ENCODE results near the gene HOXD1.

Gene HOXD1
- 0 to 0.35 (median 0) reads per million in 3 donors for total RNA-seq

DNA sequence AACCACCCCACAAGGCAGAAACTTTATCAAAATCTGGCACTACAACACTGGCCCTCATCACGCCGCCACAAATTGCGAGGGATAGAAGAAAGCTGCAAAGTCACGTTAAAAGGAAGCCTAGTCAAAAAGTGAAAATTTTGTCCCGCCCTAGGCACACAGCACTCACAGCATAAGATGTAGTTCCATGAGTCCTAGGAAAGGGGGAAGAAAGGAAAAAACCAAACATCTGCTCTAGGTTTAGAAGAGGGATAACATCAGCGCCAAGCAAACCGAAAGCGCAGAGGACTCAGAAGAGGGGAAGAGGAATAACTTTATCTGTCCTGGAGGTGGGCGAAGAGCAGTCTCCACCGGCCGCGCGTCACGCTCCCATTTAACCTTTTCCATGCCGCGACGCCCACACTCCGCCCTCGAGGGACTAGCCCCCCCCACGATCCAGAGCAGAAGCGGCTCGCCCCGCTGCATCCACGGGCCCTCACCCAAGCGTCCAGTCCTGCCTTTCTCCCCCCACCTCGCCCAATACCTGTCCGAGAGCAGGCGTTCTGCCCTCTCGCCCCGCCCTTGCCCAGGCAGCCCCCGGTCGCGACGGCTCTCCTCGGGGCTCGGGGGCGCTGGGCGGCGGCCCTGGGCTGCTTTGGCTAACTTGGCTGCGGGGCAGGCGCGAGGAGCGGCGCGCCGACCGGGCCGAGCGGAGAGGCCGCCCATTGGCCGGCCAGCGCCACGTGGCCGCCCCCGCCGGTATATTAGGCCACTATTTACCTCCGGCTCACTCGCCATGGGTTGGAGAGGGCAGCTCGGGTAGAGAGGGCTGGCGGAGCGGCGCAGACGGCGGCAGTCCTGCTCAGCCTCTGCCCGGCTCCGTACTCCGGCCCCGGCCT, at the start of gene HOXD1:
Gene HOXD1 (plus strand): TSS at position 770 of the 875 bp plus-strand sequence. CDS start 134 bp downstream, outside the sequence.
- Histone ChIP-seq H3K9me3 (ENCODE audit: control insufficient read depth, low read length) (no peaks in the 10 kb centered on the region), H3K36me3 (ENCODE audit: control insufficient read depth, insufficient read depth, low read length) (no peaks in the 10 kb centered on the region), H3K4me1 (ENCODE audit: control insufficient read depth, insufficient read depth, low read length, poor library complexity, severe bottlenecking) (peaks cover 14% of the 10 kb centered on the region), H3K4me3 (ENCODE audit: insufficient read depth, low read depth, low read length, poor library complexity, severe bottlenecking) (peak within 1 kb of the TSS; percentile 48), H3K27me3 (replicated peaks; ENCODE audit: control insufficient read depth, insufficient read depth, low read length, poor library complexity, severe bottlenecking) (peaks cover 50% of the 10 kb centered on the region), H3K27ac (ENCODE audit: insufficient read depth, low read length, poor library complexity, severe bottlenecking) (no peak within 1 kb of the TSS)
- DNase-seq: no peak

DNA sequence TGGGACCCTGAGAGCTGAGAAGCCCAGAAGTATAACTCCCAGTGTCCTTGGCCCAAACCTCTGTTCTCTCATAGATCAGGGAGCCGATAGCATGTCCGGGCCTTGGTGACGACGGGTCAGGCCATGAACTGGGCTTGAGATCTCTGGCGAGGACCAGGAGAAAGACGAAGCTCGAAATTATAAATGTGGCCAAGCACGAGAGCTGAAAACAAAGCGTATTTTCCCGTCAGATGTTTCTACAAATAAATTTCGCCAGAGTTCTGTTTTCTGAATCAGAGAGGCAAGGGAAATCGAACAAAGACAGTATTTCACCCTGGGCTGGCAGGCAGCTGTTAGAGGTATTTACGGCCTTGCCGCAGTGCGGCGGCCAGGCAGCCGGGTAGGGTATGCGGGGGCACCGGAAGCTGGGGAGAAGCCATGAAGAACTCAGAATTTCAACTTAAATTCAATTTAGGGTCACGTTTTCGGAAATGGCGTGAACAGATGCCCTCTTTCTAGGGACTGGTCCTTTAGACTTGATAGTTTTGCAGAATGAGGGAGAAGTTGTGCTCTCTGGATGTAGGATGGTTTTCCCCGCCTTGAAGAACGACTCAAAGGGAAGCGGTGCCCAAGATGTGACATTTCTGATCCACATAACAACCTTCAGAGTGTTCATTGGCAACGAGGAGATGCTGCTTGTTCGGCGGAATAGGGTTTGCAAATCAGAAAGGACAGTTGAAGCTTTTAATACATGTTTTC, 49.4 kb upstream of the HOXD1 start:
- no peak overlapping the region for H3K27ac ChIP-seq (ENCODE audit: insufficient read depth, low read length, poor library complexity, severe bottlenecking)
- DNase-seq: no peak
- H3K4me1 ChIP-seq (ENCODE audit: control insufficient read depth, insufficient read depth, low read length, poor library complexity, severe bottlenecking): peaks cover 9% of the 10 kb centered on the region
- no peak overlapping the region for H3K4me3 ChIP-seq (ENCODE audit: insufficient read depth, low read depth, low read length, poor library complexity, severe bottlenecking)
- peaks cover 80% of the 10 kb centered on the region for H3K27me3 ChIP-seq (replicated peaks; ENCODE audit: control insufficient read depth, insufficient read depth, low read length, poor library complexity, severe bottlenecking)
- H3K36me3 ChIP-seq (ENCODE audit: control insufficient read depth, insufficient read depth, low read length): no peaks in the 10 kb centered on the region
- no peaks in the 10 kb centered on the region for H3K9me3 ChIP-seq (ENCODE audit: control insufficient read depth, low read length)

DNA sequence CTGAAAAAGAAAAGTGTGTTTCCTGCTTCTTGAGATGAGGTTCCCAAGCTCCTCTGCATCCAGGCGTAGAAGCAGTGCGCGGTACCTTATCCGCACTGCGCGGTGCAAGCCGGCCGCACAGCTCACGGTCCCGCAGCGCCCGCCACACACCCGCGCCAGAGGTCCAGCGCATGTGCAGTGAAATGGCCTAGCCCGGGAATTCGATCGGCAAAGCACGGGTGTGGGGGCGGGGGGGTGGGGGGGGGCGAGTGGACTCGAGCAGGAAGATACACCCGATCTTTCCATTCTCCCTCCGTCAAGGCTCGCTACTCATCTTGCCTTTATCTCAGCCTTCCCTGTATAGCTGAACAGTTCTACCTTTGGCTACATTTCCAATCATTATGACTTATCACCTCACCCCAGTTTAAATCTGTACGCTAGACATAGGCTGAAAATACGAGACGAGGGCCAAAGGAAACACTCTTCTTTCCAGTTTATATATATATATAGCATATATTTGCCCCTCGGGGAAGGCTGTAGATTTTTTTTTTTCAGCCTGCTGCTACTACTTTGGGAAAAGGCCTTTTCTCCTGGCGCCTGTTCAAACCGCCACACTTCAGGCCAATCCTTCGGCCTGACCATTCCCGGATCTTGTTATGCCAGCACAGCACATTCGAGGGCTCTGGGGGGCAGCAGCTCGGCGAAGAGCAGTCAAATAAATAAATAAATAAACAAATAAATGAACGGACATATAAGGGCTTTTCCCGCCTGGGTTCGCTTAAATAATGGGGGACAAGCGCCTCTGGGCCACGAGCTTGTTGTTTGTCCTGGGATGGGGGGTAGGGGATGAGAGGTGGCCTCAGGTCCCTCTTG, 48.6 kb upstream of the HOXD1 start:
- peaks cover 72% of the 10 kb centered on the region for H3K27me3 ChIP-seq (replicated peaks; ENCODE audit: control insufficient read depth, insufficient read depth, low read length, poor library complexity, severe bottlenecking)
- H3K4me3 ChIP-seq (ENCODE audit: insufficient read depth, low read depth, low read length, poor library complexity, severe bottlenecking): no peak overlapping the region
- no peaks in the 10 kb centered on the region for H3K36me3 ChIP-seq (ENCODE audit: control insufficient read depth, insufficient read depth, low read length)
- no peak for DNase-seq
- no peak overlapping the region for H3K27ac ChIP-seq (ENCODE audit: insufficient read depth, low read length, poor library complexity, severe bottlenecking)
- H3K4me1 ChIP-seq (ENCODE audit: control insufficient read depth, insufficient read depth, low read length, poor library complexity, severe bottlenecking): peaks cover 9% of the 10 kb centered on the region
- no peaks in the 10 kb centered on the region for H3K9me3 ChIP-seq (ENCODE audit: control insufficient read depth, low read length)

DNA sequence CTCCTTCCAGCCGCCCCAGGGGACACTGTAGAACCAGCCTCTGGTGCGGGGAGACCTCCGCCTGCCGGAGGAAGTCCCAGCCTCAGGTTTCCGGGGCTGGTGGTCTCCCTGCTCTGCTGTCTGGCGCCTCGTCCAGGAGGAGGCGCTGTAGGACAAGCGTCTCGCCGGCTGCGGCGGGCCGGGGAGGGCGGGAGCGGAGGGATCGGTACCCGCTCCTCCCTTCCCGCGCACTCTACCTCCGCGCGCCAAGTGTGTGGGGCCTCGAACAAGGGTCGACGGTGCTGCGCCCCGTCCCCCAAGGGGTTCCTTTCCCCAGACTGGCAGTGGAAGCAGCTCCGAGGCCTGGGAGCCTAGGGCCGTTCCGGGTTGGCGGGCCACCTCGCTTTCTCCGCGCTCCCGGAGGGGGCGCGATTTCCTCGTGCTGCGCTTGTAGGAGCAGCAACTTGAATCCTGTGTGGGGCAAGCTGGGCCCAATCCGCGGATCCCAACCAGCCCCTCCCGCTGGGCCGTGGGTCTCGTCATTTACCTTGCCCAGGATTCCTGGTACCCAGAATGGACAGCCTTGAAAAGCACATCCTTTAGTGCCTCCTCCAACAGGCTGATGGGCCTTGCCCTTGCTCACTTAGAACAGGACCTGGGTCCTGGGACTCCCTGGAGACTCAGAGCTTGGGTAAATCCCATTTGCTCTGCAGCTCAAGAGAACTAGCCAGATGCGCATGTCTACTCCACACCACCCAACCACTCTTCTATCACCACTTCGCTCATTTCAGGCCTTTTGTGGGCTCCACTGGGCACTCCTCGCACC, 47.8 kb upstream of the HOXD1 start:
- Histone ChIP-seq H3K36me3 (ENCODE audit: control insufficient read depth, insufficient read depth, low read length) (no peaks in the 10 kb centered on the region), H3K4me3 (ENCODE audit: insufficient read depth, low read depth, low read length, poor library complexity, severe bottlenecking) (no peak overlapping the region), H3K9me3 (ENCODE audit: control insufficient read depth, low read length) (no peaks in the 10 kb centered on the region), H3K27ac (ENCODE audit: insufficient read depth, low read length, poor library complexity, severe bottlenecking) (no peak overlapping the region), H3K27me3 (replicated peaks; ENCODE audit: control insufficient read depth, insufficient read depth, low read length, poor library complexity, severe bottlenecking) (peaks cover 72% of the 10 kb centered on the region), H3K4me1 (ENCODE audit: control insufficient read depth, insufficient read depth, low read length, poor library complexity, severe bottlenecking) (peaks cover 9% of the 10 kb centered on the region)
- peak; percentile 15 to 36 (median 22) for DNase-seq

DNA sequence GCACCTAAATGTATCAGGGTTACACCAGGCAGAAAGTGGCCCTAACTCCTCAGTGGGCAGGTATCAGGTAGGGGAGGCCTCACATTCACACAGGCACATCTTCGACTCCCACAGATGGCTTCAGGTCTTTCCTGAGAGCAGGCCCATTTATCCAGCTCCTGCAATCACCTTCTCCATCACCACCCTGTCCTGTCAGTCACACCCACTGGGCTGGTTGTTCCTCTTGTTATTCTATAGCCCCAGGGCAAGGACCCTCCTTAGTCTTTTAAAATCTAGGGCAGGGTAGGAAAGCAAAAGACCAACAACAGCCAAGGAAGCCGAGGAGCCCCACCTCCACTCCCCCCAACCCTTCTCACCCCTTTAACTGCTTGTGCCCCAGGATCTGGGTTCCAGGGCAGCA, 46.2 kb upstream of the HOXD1 start:
- Histone ChIP-seq H3K4me3 (ENCODE audit: insufficient read depth, low read depth, low read length, poor library complexity, severe bottlenecking) (no peak overlapping the region), H3K4me1 (ENCODE audit: control insufficient read depth, insufficient read depth, low read length, poor library complexity, severe bottlenecking) (no peaks in the 10 kb centered on the region), H3K27ac (ENCODE audit: insufficient read depth, low read length, poor library complexity, severe bottlenecking) (no peak overlapping the region), H3K9me3 (ENCODE audit: control insufficient read depth, low read length) (no peaks in the 10 kb centered on the region), H3K27me3 (replicated peaks; ENCODE audit: control insufficient read depth, insufficient read depth, low read length, poor library complexity, severe bottlenecking) (peaks cover 71% of the 10 kb centered on the region), H3K36me3 (ENCODE audit: control insufficient read depth, insufficient read depth, low read length) (no peaks in the 10 kb centered on the region)
- DNase-seq: no peak

DNA sequence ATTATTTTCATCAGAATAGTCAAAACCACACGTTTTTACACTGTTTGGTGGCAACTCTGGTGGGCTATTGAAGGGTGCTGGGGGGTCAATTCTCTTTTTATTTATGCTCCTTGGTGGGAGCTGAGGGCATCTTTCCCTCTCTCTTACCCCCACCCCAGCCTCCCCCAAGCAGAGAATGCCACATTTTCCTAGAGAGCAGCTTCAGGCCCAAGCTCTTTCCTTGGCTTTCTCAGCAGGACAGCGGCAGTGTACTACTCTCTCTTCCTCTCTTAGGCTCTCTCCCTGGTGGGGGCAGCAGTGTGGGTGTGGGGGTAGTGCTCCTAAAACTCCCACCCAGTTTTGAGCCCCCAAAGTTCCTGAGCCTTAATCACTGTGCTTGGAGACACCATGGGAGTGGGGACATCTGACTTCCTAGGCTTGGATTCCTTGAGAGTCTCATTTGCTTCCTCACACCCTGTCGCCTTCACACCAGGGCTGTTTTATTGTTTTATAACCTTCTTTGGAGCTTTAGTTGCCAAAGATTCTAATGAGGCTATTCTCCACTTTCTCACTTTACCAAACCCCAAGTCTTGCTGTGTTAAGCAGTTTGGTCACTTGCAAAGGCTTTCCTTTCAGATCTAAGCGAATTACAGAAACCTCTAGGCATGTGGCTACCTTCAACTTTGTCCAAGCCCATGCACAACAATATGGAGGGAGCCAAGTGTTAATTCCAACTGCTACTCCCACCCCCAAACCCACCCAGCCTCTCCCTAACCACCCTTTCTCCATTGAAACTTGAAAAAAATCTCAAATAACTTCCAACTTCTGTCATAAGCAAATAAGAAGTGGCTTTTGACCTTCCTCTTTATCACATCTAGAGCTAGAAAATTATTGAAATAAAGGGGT, 43.1 kb upstream of the HOXD1 start:
- Histone ChIP-seq H3K4me3 (ENCODE audit: insufficient read depth, low read depth, low read length, poor library complexity, severe bottlenecking) (no peak overlapping the region), H3K9me3 (ENCODE audit: control insufficient read depth, low read length) (no peaks in the 10 kb centered on the region), H3K36me3 (ENCODE audit: control insufficient read depth, insufficient read depth, low read length) (no peaks in the 10 kb centered on the region), H3K27ac (ENCODE audit: insufficient read depth, low read length, poor library complexity, severe bottlenecking) (no peak overlapping the region), H3K27me3 (replicated peaks; ENCODE audit: control insufficient read depth, insufficient read depth, low read length, poor library complexity, severe bottlenecking) (peaks cover 61% of the 10 kb centered on the region), H3K4me1 (ENCODE audit: control insufficient read depth, insufficient read depth, low read length, poor library complexity, severe bottlenecking) (no peaks in the 10 kb centered on the region)
- no peak for DNase-seq

DNA sequence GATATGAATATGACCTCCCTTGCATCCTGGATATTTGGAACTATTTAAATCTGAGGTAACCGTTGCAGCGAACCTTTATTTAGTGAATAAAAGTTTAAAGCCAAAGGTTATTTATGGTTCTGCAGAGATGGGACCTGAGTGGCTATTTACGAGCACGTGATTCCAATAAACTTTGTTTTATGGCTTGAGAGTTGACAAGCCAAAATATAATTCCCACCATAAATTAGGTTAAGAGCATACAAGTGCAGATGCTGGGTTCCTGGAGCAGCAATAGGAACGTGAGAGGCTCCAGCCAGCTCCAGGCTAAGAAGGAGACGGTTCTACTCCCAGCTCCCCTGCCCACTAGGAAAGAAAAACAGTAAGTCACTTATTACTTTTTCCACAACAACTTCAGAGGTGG, 42.4 kb upstream of the HOXD1 start:
- Histone ChIP-seq H3K27me3 (replicated peaks; ENCODE audit: control insufficient read depth, insufficient read depth, low read length, poor library complexity, severe bottlenecking) (peaks cover 61% of the 10 kb centered on the region), H3K9me3 (ENCODE audit: control insufficient read depth, low read length) (no peaks in the 10 kb centered on the region), H3K4me1 (ENCODE audit: control insufficient read depth, insufficient read depth, low read length, poor library complexity, severe bottlenecking) (no peaks in the 10 kb centered on the region), H3K36me3 (ENCODE audit: control insufficient read depth, insufficient read depth, low read length) (no peaks in the 10 kb centered on the region), H3K4me3 (ENCODE audit: insufficient read depth, low read depth, low read length, poor library complexity, severe bottlenecking) (no peak overlapping the region), H3K27ac (ENCODE audit: insufficient read depth, low read length, poor library complexity, severe bottlenecking) (no peak overlapping the region)
- no peak for DNase-seq

DNA sequence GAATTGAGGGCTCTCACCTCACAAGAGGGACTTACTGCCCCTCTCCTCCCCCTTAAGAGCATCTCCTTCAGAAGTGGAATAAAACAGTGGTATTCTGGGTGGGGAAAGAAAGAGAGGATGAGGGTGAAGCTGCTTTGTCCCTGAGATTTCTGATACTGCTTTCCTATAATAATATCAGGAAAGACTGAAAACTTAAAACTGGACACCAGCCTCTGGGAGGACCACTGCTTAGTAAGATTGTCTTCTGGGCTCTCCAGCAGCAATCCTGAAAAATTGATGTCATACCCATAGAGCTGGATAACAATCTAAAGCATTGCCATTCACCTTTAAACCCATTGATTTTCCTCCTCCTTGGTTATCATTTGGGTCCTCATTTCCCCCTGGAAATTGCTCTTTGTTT, 41.8 kb upstream of the HOXD1 start:
- no peaks in the 10 kb centered on the region for H3K4me1 ChIP-seq (ENCODE audit: control insufficient read depth, insufficient read depth, low read length, poor library complexity, severe bottlenecking)
- no peak overlapping the region for H3K27ac ChIP-seq (ENCODE audit: insufficient read depth, low read length, poor library complexity, severe bottlenecking)
- H3K27me3 ChIP-seq (replicated peaks; ENCODE audit: control insufficient read depth, insufficient read depth, low read length, poor library complexity, severe bottlenecking): peaks cover 61% of the 10 kb centered on the region
- DNase-seq: no peak
- no peaks in the 10 kb centered on the region for H3K36me3 ChIP-seq (ENCODE audit: control insufficient read depth, insufficient read depth, low read length)
- H3K9me3 ChIP-seq (ENCODE audit: control insufficient read depth, low read length): no peaks in the 10 kb centered on the region
- no peak overlapping the region for H3K4me3 ChIP-seq (ENCODE audit: insufficient read depth, low read depth, low read length, poor library complexity, severe bottlenecking)

All from effector memory CD4-positive, alpha-beta T cell (primary cell).